ENCODE data around the gene ERBIN. TPM values are rescaled to one million over a fixed set of nuclear protein-coding genes. Genes with fewer than 3 reads are reported as not detected.

Gene ERBIN
- total and polyA plus RNA-seq, 9 of the 15 experiments (the other 6 are each of a cell fraction or from before 2014, with no cell fraction given), result 11.9 to 72.8 (median 41.7) TPM

- Histone ChIP-seq H3K27me3 (ENCODE audit: control insufficient read depth in 2 of 2, insufficient read depth in 2 of 2, low read length in 2 of 2) (no peaks in the 10 kb centered on the region), H3K27ac (ENCODE audit: extremely low read depth, low read depth, low read length) (no peak overlapping the region), H3K9me3 (replicated peaks; ENCODE audit: control insufficient read depth, insufficient read depth, low read depth, low read length) (no peaks in the 10 kb centered on the region), H3K4me3 (no peak overlapping the region), H2AFZ (ENCODE audit: low read depth, low read length) (no peak overlapping the region), H3K9ac (ENCODE audit: insufficient read depth in 1 of 2, low read depth in 2 of 2, low read length in 2 of 2) (no peak overlapping the region), H3K4me2 (ENCODE audit: insufficient read depth, low read length) (no peak overlapping the region), H4K20me1 (replicated peaks; ENCODE audit: control insufficient read depth, insufficient read depth, low read length) (no peaks in the 10 kb centered on the region), H3K4me1 (replicated peaks in 1 of 2; ENCODE audit: control insufficient read depth in 2 of 2, insufficient read depth in 2 of 2, low read length in 2 of 2) (peaks cover 0 to 4% of the 10 kb centered on the region in 2 experiments; a peak in 1 of 5 replicates), H3K9me1 (ENCODE audit: control insufficient read depth, insufficient read depth, low read length) (no peaks in the 10 kb centered on the region), H3K79me2 (ENCODE audit: control insufficient read depth, insufficient read depth, low read length) (no peaks in the 10 kb centered on the region), H3K36me3 (ENCODE audit: control insufficient read depth, insufficient read depth, low read length) (no peaks in the 10 kb centered on the region)
- ATAC-seq, result no peak
- in situ Hi-C loops (cut with MboI) (no loop called here), intact Hi-C loops (cut with micrococcal nuclease) (no loop called here)
- TF ChIP-seq SRSF9 (IDR thresholded peaks at IDR 0.05; ENCODE audit: borderline replicate concordance, low read depth, low read length), result no peak
- no peak for TF ChIP-seq RBBP5 (IDR thresholded peaks at IDR 0.05; ENCODE audit: borderline replicate concordance, insufficient read depth, low read length, poor library complexity, severe bottlenecking)
- no TSS peak for BruUV-seq (replicated peaks)
- POLR2A ChIA-PET, result interaction anchor here (1.4 kb wide), 1 partner anchor 18 kb away, joined by 3 read pairs; no protein-coding TSS in a partner anchor
- CTCF ChIA-PET (ENCODE audit: low intra/inter-chr PET ratio), result no interaction called here
- FAIRE-seq, result no peak
- DNase-seq (ENCODE audit: extremely low read depth in 1 of 4, low spot score in 3 of 4), result no peak
Observed at GRCh38 chr5:65906256-65906655, 20.1 kb upstream of the ERBIN start.

DNA sequence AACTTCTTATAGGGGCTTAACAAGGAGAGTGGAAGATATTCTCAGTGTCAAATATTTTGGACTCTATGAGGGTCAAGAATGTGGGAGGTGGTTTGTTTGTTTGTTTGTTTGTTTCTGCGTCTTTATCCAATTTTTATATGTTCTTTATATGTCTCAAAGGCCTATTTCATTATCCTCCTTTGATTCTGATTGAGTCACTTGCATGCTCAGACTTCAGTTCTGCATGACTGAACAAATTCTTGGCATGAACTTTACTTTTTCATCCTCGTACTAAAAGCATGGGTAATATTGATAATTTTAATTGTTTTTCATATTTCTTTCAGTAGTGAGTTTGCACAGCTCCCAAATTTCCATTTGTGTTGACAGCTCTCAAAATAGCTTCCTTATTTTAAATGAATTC, 19.2 kb upstream of the ERBIN start:
- no peaks in the 10 kb centered on the region for H3K9me3 ChIP-seq (replicated peaks; ENCODE audit: control insufficient read depth, insufficient read depth, low read depth, low read length)
- WGBS (ENCODE audit: insufficient coverage, low coverage, missing lambda C conversion rate), result 10% methylated on average over 2 of the region's 2 CpGs
- no peak overlapping the region for H3K4me2 ChIP-seq (ENCODE audit: insufficient read depth, low read length)
- peaks cover 0 to 4% of the 10 kb centered on the region in 2 experiments; a peak in 1 of 5 replicates for H3K4me1 ChIP-seq (replicated peaks in 1 of 2; ENCODE audit: control insufficient read depth in 2 of 2, insufficient read depth in 2 of 2, low read length in 2 of 2)
- FAIRE-seq (no peak), ATAC-seq (no peak), DNase-seq (ENCODE audit: extremely low read depth in 1 of 4, low spot score in 3 of 4) (no peak)
- H3K27me3 ChIP-seq (ENCODE audit: control insufficient read depth in 2 of 2, insufficient read depth in 2 of 2, low read length in 2 of 2), result no peaks in the 10 kb centered on the region
- no peak overlapping the region for H2AFZ ChIP-seq (ENCODE audit: low read depth, low read length)
- no peak overlapping the region for H3K27ac ChIP-seq (ENCODE audit: extremely low read depth, low read depth, low read length)
- in situ Hi-C loops (cut with MboI) (no loop called here), intact Hi-C loops (cut with micrococcal nuclease) (no loop called here)
- no peaks in the 10 kb centered on the region for H3K9me1 ChIP-seq (ENCODE audit: control insufficient read depth, insufficient read depth, low read length)
- no peaks in the 10 kb centered on the region for H3K79me2 ChIP-seq (ENCODE audit: control insufficient read depth, insufficient read depth, low read length)
- no TSS peak for BruUV-seq (replicated peaks)
- no peaks in the 10 kb centered on the region for H4K20me1 ChIP-seq (replicated peaks; ENCODE audit: control insufficient read depth, insufficient read depth, low read length)
- H3K36me3 ChIP-seq (ENCODE audit: control insufficient read depth, insufficient read depth, low read length), result no peaks in the 10 kb centered on the region
- H3K4me3 ChIP-seq, result no peak overlapping the region
- CTCF ChIA-PET (ENCODE audit: low intra/inter-chr PET ratio), result no interaction called here
- no peak overlapping the region for H3K9ac ChIP-seq (ENCODE audit: insufficient read depth in 1 of 2, low read depth in 2 of 2, low read length in 2 of 2)
- POLR2A ChIA-PET, result interaction anchor here (0.8 to 1.4 kb wide), 2 partner anchors 10 to 19 kb away, joined by 3 read pairs; no protein-coding TSS in a partner anchor
- TF ChIP-seq PYGO2 (tag; IDR thresholded peaks at IDR 0.05) (no peak), ILK (tag; IDR thresholded peaks at IDR 0.05; ENCODE audit: borderline replicate concordance, low read depth) (no peak), ZNF232 (CRISPR knock-in tag; IDR thresholded peaks at IDR 0.05) (no peak), ZNF551 (CRISPR knock-in tag; IDR thresholded peaks at IDR 0.05) (no peak), HNRNPH1 (optimal IDR thresholded peaks at IDR 0.05; ENCODE audit: low read depth, low read length) (no peak), NFXL1 (CRISPR knock-in tag; IDR thresholded peaks at IDR 0.05) (no peak), CEBPZ (IDR thresholded peaks at IDR 0.05; ENCODE audit: borderline replicate concordance, low read depth, low read length) (no peak), FOXA1 (IDR thresholded peaks at IDR 0.05; ENCODE audit: borderline replicate concordance) (no peak)
- TF ChIP-seq, protein P1, sequence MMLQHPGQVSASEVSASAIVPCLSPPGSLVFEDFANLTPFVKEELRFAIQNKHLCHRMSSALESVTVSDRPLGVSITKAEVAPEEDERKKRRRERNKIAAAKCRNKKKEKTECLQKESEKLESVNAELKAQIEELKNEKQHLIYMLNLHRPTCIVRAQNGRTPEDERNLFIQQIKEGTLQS (IDR thresholded peaks at IDR 0.05), result no peak
- TF ChIP-seq, protein P1 (CRISPR knock-in tag; conservative IDR thresholded peaks at IDR 0.05), result no peak

Measured in K562 (cell line).